NB4 (cell line): ENCODE data around the gene FOXJ3.

Experiments
- DNase-seq: peaks from one replicate; pipeline ENCODE4 v3.0.0; 2010; ENCODE audit warnings: low read depth
- H3K4me3 ChIP-seq: one replicate; pipeline ENCODE4 v1.5.1; 2011; ENCODE audit warnings: mild to moderate bottlenecking, low read depth, low read length, moderate library complexity
- CTCF ChIP-seq: IDR thresholded peaks from one replicate; pipeline ENCODE4 v1.5.1; 2012; ENCODE audit warnings: low read depth, low read length
- MAX ChIP-seq: IDR thresholded peaks from 2 replicates; pipeline ENCODE4 v1.6.1; 2011; ENCODE audit warnings: low read depth, low read length
- MYC ChIP-seq: IDR thresholded peaks from 2 replicates; pipeline ENCODE4 v1.6.1; 2011; ENCODE audit warnings: low read depth, low read length
- POLR2A ChIP-seq: IDR thresholded peaks from 2 replicates; pipeline ENCODE4 v1.6.1; 2011; ENCODE audit warnings: mild to moderate bottlenecking; ENCODE audit not compliant: insufficient read length; ENCODE audit errors: extremely low read depth

FOXJ3 gene

GRCh38 chr1:42172381-42173133, 162.5 kb downstream of the FOXJ3 start:
- no peak overlapping the region for H3K4me3 ChIP-seq
- no peak for DNase-seq
- TF ChIP-seq MYC: no peak
- TF ChIP-seq MAX: no peak
- no peak for TF ChIP-seq CTCF
- no peak for TF ChIP-seq POLR2A

GRCh38 chr1:42171679-42172266, 163.3 kb downstream of the FOXJ3 start:
- TF ChIP-seq MAX (no peak), MYC (no peak), POLR2A (no peak), CTCF (no peak)
- no peak for DNase-seq
- no peak overlapping the region for H3K4me3 ChIP-seq

GRCh38 chr1:42170779-42171621, 164.0 kb downstream of the FOXJ3 start:
- peak; percentile 22 for DNase-seq
- no peak overlapping the region for H3K4me3 ChIP-seq
- TF ChIP-seq POLR2A (no peak), CTCF (no peak), MAX (no peak), MYC (no peak)

GRCh38 chr1:42168763-42169162, 166.3 kb downstream of the FOXJ3 start:
- no peak for DNase-seq
- TF ChIP-seq MAX (no peak), MYC (no peak), POLR2A (no peak), CTCF (no peak)
- H3K4me3 ChIP-seq: no peak overlapping the region

GRCh38 chr1:42168391-42168670, 166.7 kb downstream of the FOXJ3 start:
- TF ChIP-seq CTCF (no peak), POLR2A (no peak), MAX (no peak), MYC (no peak)
- H3K4me3 ChIP-seq: no peak overlapping the region
- peak; percentile 44 for DNase-seq
